Cerebellar nuclear complex (tissue), 1 donor: ENCODE measurements around the gene ZNF12.

Experiments used
- DNase-seq, 2 experiments: peaks; one replicate each; lab custom pipeline; 2025; lab: John Stamatoyannopoulos, UW

Gene ZNF12

GRCh38 chr7:6647541-6647940, 59.2 kb downstream of the ZNF12 start:
- no peak for DNase-seq

DNA sequence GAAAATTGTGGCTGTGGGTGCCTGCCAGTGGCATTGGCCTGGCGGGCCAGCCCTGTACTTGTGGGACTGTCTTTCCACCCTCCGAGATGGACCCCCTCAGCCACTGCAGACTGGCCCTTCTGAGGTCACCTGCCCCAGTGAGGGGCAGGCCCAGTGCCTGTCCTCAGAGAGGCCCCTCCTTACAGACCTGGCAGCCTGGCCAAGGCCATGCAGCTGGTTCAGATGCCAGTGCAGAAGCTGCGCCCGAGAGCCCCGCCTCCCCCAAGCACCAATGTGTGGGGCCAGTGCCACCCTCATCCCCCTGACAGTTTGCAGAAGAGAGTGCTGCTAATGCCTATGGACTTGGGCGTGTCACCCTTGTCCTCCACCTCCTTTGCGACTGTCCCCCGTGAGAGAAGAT, 59.7 kb downstream of the ZNF12 start:
- DNase-seq: no peak

- DNase-seq: no peak
Observed at GRCh38 chr7:6646465-6646864, 60.3 kb downstream of the ZNF12 start.

DNA sequence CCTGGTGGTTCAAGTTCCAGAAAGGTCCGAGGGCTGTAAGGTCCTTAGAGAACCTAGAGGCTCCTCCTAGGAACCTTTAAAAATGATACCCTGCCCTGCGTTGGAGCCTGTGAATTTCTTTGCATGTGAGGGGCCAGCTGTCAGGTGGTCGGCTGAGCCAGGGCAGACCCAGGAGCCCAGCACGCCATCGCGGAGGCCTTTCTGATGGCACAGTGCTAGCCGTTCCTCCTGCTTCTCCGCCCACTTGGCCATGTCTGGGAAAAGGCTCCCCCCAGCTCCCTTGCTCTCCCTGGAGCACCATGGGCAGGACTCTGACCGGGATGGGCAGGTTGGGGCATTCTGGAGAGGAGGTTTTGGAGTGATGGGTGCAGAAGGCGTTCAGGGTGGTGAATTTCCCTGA, 62.0 kb downstream of the ZNF12 start:
- no peak for DNase-seq

GRCh38 chr7:6643915-6644625, 62.7 kb downstream of the ZNF12 start:
- no peak for DNase-seq

GRCh38 chr7:6642861-6643640, 63.7 kb downstream of the ZNF12 start:
- DNase-seq: no peak

- DNase-seq: no peak
Observed at GRCh38 chr7:6642239-6642839, 64.4 kb downstream of the ZNF12 start.

GRCh38 chr7:6641305-6642035, 65.3 kb downstream of the ZNF12 start:
- no peak for DNase-seq

GRCh38 chr7:6640246-6640721, 66.5 kb downstream of the ZNF12 start:
- no peak for DNase-seq

GRCh38 chr7:6639627-6640026, 67.1 kb downstream of the ZNF12 start:
- DNase-seq: no peak

DNA sequence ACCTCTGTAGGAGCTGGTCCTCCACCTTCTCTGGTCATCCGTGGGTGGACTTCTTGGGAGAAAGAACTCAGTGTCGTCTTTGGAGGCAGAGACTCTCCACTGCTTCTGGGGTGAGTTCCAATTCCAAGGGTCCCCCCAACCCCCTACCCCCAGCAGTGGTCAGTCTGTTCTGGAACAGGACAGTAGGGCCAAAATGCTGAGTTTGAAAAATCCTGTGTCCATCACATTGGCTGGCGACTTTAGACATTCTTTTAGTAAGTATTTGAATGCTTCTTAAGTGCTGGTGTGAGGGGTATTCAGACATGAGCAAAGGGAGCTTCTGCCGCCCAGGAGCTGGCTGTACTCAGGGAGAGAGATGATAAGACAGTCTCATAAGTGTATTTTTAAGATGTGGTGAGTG, 67.7 kb downstream of the ZNF12 start:
- no peak for DNase-seq
